ENCODE results near the gene DIAPH2.

Gene DIAPH2

DNA sequence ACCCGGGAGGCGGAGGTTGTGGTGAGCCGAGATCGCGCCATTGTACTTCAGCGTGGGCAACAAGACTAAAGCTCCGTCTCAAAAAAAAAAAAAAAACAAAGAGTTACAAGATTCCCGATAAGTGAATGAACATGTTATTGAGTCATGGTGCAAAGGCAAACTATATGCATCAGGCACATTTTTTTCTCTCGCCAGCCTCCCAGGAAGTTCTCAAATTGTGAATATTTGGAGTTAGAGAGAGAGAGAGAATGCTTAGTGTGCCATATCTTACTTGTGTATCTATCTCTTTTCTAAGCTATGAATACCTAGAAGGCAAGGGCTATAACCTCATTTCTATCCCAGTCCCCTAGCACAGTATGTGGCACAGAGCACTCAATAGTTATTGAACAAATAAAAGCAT, 599.9 kb downstream of the DIAPH2 start:
- DNase-seq (ENCODE audit: low read depth in 3 of 3, low spot score in 1 of 3), result no peak

DNA sequence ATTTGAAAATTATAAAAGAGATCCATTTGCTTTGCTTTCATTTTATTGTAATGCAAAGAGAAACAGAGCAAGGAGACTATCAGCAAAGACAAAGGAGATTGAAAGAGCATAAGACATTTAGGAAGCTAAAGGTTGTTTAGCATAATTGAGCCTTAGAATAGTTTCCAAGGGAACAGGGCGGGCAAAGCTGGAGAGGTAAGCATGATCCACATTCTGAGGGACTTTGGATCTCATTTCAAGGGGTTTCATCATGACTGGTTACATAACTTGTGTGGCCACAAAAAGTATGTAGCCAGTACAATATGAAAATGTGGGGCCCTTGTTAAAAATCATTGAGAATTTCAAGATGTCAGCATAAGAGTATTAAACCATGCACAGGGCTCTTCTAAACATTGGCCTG, 605.6 kb downstream of the DIAPH2 start:
- no peak for DNase-seq (ENCODE audit: low read depth in 3 of 3, low spot score in 1 of 3)

DNA sequence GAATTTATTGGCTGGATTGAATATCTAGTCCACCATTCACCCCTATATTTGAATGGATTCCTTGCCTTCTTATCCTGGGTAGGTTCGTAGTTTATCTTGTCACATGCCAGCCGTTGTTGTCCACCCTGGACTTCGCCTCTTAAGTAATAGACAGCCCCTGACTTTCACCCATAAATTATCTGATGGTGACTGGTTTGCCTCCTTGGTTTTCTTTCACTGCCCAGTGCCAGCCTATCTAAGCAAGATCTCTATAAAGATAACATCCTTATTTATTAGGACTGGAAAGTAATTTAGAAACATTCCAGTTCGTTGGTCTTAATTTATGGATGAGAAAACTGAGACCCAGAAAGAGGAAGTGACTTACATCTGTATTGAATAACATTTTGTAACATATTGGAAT, 609.4 kb downstream of the DIAPH2 start:
- DNase-seq (ENCODE audit: low read depth in 3 of 3, low spot score in 1 of 3), result no peak

DNA sequence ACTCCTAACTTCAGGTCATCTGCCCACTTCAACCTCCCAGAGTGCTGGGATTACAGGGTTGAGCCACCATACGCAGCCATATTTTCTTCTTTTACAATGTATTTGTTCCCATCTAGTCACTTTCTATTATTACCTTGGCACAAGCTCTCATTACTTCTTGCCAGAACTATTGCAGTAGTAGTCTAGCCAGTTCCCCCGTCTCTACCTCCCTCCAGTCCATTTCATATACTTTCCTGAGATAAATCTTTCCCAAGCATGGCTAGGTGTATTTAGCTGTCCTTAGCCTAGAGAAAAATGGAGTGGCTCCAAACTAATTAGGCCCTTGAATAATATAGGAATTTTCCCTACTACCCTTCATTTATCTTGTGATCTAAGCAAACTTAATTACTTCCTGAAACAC, 611.3 kb downstream of the DIAPH2 start:
- DNase-seq (ENCODE audit: low read depth in 3 of 3, low spot score in 1 of 3), result no peak

DNA sequence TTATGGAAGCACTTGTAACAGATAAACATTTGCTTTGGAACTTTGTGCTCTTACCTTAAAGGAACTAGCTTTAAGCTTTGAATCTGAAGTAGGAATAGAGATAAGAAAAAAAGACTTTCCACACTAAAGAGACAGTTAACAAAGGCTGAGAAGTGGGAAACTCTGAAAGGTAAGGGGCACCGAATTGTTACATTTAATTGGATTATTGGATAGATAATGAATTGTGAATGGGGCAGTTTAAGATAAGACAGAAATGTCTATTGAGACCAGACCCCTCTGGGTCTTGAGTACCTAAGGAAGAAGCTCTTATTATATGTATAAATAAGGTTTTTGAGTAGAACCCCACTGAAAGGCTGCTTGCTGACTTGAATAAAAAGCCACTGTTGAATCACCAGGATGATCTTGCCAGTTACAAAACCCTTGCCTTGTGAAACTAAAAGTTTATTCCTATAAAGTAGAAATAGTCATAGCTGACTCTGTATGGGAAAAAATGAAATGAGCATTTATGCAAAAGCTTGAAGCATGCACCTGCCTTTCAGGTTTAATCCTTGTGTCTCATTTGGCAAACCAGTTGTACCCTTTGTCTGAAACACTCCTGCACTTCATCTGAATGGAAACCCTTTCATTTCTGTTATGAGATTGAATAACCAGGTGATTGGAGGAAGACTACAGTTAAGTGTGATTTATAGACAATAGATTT, 622.3 kb downstream of the DIAPH2 start:
- DNase-seq (ENCODE audit: low read depth in 3 of 3, low spot score in 1 of 3), result no peak

DNA sequence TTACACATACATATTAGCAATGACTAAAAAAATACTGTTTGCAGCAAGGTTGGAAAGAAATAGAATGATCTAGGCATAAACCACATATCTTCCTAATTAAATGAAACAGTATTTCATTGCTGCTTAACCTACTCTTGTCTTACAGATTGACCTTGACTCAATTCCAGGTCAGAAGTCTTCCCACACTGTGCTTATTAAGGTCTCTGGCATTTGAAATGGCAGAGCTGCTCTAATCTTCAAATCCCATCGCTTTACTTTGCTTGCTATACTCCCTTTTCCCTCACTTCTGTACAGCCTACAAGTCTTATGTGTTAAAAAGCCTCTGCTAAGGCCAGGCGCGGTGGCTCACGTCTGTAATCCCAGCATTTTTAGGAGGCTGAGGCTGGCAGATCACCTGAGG, 623.5 kb downstream of the DIAPH2 start:
- no peak for DNase-seq (ENCODE audit: low read depth in 3 of 3, low spot score in 1 of 3)

DNA sequence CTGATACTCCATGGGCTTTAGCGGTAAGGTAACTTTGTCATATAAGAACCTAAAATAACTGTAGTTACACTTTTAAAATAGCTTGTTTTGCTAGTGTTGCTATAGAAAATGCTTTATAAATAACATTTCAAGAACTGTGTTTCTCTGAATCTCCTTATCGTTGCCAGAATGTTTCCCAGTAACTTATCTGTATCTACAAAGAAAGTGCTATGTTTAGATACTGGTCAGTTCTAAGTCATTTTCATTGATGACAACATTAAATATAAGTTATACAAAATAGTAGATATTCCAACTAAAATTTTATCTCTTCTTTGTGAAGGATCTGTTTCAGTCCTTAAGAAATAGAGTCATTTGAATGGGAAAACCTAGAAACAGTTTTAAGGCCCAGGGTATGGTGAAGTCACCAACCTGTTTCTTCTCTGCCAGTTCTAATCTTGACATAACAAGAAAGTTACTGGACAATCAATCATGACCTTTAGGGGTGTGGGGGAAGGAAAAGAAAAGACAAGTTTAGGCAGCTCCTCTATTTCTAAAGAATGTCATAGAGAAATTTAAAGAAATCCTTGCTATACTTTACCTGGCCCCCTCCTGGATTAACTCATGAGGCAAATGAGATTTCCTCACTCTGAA, 625.0 kb downstream of the DIAPH2 start:
- DNase-seq (ENCODE audit: low read depth in 3 of 3, low spot score in 1 of 3), result no peak

DNA sequence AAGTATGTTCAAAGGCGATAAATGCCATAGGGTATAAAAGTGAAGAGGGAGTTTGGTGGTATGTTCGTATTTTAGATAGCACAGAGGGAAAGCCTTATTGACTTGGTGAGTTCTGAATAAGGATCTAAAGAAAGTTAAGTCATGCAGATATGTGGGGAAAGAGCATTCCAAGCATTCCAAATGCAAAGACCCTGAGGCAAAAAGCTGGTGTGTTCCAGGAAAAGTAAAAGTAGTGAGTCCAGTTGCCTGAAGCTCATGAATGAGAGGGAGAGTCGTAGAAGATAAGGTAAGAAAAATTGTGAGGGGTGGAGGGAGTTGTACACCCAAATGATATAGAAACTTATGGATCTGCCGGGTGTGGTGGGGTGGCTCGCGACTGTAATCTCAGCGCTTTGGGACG, 625.7 kb downstream of the DIAPH2 start:
- no peak for DNase-seq (ENCODE audit: low read depth in 3 of 3, low spot score in 1 of 3)

DNA sequence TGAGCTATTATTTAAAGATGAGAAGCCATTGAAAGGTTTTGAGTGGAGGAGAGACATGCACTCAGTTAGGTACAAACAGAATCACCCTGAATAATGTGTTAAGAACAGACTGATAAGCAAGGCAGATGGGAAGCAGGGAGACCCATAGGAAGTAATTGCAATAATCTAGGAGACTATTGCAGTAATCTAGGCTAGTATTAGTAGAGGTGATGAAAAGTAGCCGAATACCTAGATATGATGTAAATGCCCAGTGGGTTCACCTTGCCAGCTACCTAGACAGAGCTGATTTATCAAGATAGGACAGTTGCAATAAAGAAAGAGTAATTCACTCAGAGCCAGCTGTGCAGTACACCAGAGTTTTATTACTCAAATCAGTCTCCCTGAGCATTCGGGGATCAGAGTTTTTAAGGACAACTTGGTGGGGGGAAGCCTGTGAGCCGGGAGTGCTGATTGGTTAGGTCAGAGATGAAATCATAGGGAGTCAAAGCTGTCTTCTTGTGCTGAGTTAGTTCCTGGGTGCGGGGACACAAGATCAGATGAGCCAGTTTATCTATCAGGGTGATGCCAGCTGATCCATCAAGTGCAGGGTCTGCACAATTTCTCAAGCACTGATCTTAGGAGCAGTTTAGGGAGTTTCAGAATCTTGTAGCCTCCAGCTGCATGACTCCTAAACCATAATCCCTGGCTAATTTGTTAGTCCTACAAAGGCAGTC, 626.6 kb downstream of the DIAPH2 start:
- no peak for DNase-seq (ENCODE audit: low read depth in 3 of 3, low spot score in 1 of 3)

DNA sequence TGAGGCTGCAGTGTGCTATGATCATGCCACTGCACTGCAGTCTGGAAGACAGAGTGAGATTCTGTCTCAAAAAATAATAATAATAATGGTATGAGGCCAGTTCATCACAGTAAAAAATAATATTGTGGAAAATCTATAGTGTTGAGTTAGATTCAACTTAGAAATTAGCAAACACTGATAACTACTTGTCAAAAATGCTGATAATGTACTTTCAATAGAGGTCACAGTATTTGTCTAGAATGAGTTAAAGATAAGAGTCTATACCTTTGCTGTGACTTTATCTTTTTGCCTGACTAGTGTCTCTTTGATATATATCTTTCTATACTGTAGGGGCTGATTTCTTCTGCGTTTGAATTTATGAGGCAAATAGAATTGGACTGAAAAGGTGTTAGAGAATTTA, 629.7 kb downstream of the DIAPH2 start:
- DNase-seq (ENCODE audit: low read depth in 3 of 3, low spot score in 1 of 3), result no peak

DNA sequence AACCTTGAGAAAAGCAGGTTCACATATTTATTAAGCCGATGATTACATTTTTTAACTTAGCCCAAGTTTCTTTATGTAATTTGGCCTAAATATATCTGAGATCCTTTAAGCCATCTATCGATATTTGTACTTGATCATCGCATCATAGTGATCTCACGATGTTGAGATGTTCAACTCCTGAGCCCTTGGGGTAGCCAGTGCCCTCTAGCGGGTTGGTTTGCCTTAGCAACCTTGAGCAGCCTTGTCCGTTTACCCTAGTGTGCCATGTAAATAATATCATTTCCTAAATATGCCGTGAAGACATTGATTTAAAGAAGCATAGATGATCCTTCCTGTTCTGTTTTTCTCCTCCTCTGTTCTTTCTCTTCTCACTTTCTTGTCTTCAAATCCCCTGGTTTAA, 631.3 kb downstream of the DIAPH2 start:
- DNase-seq (ENCODE audit: low read depth in 3 of 3, low spot score in 1 of 3), result no peak

DNA sequence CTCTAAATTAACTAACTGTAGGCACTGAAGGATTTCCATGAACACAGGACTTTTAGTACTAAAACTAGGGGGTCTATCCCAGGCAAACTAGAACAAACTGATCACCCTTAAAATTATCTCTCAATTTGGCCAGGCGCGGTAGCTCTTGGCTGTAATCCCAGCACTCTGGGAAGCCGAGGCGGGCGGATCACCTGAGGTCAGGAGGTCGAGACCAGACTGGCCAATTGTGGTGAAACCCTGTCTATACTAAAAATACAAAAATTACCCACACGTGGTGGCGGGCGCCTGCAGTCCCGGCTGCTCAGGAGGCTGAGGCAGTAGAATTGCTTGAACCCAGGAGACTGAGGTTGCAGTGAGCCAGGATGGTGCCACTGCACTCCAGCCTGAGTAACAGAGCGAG, 635.7 kb downstream of the DIAPH2 start:
- no peak for DNase-seq (ENCODE audit: low read depth in 3 of 3, low spot score in 1 of 3)

DNA sequence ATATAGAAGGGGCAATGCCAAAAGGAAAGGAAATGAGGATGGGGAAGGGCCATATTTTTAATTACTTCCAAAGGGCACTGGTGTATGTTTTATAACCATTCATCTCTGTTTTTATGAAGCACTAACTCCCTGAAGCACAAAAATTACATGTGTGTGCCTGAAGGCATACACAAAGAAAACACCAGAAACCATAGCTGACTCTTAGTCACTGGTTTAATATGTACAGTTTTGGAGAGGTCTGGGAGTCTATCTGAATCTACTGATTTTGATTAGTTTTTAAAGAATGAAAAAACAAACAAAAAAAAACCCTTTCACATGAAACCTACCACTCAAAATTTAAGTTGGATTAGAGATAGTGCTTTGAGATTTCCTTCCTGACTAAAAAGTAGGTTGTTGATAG, 637.8 kb downstream of the DIAPH2 start:
- no peak for DNase-seq (ENCODE audit: low read depth in 3 of 3, low spot score in 1 of 3)

DNA sequence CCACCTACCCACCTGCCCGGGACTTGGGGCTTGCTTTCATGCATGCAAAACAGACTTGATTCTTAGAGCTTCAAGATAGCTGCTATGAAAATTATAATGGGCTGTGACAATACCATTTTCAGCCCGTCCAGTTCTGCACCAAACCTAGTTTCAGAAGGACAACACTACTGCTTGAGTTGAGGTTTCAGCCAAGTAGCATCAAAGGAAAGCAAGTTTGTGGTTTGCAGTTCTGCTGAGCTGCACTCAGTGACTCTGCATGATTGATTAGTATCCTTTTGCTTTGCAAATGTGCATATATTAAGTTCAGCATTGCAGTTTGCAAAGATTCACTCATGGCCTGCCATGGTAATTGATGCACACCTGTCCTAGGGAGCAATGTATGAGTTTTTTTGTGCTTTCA, 641.8 kb downstream of the DIAPH2 start:
- DNase-seq (ENCODE audit: low read depth in 3 of 3, low spot score in 1 of 3), result no peak

DNA sequence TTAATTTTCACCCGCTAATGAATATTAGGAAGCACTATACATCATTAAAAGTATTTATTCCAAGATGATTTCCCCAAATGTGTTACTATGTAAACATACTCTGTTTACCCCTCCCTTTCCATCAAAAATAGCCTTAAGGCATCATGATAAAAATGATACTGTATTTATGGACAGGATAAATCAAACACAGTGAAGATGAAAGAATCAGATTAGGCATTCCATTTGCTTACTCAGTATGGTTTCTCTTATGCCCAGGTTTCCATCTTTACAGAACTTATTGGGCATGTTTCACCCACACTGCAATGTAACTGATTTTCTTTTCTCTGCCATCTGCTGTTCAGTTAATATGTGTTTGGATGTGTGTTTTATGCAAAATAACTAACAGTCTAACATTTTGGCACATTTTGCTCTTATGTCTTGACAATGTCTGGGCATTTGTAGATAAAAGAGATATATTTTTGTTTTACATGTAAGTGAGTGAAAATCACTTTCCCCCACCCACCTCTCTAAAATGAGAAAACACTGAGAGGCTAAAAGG, 644.3 kb downstream of the DIAPH2 start:
- no peak for DNase-seq (ENCODE audit: low read depth in 3 of 3, low spot score in 1 of 3)

DNA sequence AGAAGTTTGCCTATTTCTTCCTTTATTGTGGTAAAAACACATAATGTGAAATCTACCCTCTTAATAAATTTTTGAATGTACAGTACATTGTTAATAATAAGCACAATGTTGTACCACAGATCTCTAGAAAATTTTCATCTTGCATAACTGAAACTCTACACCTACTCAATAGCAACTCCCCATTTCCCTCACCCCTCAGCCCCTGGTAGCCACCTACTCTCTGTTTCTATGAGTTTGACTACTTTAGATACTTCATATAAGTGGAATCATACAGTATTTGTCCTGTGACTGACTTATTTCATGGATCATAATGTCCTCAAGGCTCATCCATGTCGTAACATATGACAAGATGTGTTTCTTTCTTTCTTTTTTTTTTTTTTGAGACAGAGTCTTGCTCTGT, 645.5 kb downstream of the DIAPH2 start:
- DNase-seq (ENCODE audit: low read depth in 3 of 3, low spot score in 1 of 3), result no peak

DNA sequence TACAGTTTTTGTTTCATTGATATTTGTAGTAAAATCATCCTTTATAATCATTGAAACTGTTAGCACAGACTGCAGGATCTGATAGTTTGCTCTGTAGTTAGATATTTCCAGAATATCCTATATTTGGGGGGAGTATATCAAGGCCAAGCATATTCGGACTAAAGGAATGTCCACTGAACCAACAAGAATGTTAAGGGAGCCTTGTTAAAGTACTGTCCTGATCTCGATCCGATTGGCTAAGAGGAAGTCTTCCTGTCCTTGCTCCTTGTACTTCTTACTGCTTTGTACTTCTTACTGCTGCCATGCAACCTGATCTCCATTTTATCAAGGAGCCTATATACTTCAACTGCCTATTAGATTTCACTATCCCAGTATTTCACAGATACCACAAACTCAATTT, 648.3 kb downstream of the DIAPH2 start:
- no peak for DNase-seq (ENCODE audit: low read depth in 3 of 3, low spot score in 1 of 3)

DNA sequence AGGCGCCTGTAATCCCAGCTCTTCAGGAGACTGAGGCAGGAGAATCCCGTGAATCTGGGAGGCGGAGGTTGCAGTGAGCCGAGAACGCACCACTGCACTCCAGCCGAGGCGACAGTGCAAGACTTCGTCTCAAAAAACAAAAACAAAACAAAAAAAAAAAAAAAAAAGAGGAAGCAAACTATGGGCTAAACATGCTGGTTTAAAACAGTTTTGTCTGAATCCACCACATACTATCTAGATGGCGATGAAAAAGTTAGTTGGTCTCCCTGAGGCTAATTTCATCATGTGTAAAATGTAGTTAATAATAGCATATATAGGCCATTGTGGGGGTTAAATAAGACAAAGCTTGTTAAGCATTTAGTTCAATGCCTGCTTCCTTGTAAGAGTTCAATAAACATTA, 650.2 kb downstream of the DIAPH2 start:
- no peak for DNase-seq (ENCODE audit: low read depth in 3 of 3, low spot score in 1 of 3)

DNA sequence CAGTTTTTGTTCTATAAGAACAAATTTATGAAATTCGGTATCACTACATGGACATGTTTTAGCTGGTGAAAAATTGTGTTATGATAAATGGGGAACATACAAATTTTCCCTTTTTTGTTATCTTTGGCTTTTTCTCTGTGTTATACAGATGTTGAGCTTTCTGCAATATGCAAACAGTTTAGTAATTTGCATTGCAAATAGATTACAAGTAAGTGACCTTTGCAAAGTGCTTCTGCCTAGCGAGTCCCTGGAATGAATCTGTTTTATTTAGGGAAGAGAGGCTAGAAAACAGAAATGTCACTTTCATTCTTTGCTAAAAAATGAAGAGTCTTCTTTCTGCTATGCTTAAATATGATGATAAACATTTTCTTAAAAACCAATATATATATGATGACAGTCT, 660.1 kb downstream of the DIAPH2 start:
- no peak for DNase-seq (ENCODE audit: low read depth in 3 of 3, low spot score in 1 of 3)

DNA sequence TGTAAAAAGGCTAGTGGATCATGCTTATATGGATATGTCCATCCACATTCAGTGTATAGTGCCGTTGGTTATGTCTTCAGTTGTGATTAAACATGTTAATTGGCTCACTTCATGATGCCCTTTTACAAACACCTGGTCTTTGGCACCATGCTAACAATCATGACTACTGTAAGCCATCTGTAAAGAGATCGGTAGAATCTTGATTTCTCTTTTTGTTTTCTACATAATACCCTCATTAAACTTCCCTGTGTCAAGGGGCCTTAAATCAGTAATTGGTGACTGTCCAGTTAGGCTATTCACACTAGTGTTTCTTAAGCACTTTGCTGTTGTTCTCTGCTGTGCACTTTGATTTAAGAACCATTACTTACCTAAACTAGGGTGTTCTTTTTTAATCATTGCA, 674.3 kb downstream of the DIAPH2 start:
- DNase-seq (ENCODE audit: low read depth in 3 of 3, low spot score in 1 of 3), result no peak

DNA sequence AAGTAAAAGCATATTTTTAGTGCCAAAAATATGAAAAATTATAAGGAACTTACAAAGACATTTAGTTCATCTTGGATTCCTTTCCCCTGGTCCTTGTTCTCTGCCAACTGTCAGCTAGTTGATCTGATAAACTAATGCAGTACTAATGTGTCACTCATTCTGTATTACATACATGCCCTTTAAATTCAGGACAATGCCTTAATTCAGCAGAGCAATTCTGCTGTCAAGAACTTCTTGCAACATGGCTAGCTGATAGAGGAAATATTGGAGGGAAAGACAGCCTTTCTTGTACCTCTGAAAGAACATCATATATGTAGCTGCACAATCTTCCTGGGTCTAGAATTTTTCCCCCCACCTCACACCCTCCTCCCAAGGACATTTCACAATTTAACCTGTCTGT, 679.2 kb downstream of the DIAPH2 start:
- no peak for DNase-seq (ENCODE audit: low read depth in 3 of 3, low spot score in 1 of 3)

DNA sequence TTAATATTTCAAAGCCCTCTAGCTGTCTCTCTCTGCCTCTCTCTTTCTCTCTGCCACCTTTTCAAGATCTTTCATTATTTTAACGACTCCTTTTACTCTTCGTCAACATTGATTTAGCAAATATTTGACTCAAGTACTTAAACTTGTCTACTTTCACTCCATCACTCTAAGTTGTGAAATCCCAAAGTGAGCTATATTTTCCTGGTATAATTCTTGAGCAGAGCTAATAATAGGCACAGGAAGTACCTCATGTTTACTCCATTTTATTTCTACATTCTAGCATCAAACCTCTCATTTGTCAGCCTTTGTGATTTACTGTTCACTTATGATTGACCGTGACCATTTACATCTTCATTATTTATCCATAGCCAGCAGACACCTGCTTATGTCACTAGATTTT, 681.6 kb downstream of the DIAPH2 start:
- DNase-seq (ENCODE audit: low read depth in 3 of 3, low spot score in 1 of 3), result no peak

Measured in stimulated activated CD4-positive, alpha-beta T cell treated with anti-CD3 and anti-CD28 coated beads, TNF-alpha, amount 100 ng/mL, for 1 hour (primary cell).